ENCODE data around the gene F2RL1.
"Not testable (repeated sequence)": the region's sequence is repeated elsewhere in the genome, so short reads cannot be mapped to it uniquely, and the experiment has no call there.

F2RL1 gene

DNA sequence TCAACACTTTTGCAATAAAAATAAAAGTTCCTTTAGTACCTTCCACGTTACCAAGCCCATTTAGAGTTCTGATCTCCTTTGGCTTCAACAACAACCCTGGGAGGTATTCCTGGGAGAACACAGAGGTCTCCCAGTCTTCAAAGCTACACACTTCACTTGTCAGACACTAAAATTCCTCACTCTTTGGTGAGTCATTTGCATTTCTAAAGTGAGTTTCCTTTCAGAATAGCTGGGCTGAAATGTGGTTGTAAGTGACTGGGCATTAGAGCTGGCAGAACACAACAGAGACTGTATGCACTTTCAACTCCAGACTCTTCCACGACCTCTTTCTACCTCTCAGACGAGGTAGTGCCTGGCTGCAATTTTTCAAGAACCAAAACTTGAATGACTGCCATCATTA, 11.5 kb upstream of the F2RL1 start:
- no peak for FAIRE-seq

DNA sequence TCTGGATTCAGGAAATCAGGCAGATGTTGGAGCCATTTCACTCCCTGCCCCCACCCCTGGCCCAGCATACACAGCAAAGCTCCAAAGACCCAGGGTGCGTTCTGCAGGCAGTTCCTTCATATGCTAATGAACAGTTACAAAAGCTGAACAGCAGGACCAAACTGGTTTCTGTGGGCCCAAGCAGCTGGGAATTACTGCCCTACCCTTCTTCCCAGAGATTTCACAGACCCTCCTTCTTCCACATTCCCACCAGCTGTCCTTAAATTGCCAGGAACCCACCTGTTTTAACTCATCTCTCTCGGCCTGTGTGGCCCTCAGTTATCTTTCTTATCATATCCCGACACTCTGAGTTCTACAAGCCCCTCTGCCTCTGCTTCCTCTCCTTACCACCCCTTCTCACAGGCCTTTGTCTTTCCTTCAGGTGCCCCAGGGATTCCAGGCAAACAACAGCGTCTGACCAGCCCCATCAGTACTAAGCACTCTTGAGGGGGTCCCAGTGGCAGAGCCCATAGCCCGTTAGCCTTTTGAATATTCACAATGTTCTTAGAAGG, 10.6 kb upstream of the F2RL1 start:
- no peak for FAIRE-seq

DNA sequence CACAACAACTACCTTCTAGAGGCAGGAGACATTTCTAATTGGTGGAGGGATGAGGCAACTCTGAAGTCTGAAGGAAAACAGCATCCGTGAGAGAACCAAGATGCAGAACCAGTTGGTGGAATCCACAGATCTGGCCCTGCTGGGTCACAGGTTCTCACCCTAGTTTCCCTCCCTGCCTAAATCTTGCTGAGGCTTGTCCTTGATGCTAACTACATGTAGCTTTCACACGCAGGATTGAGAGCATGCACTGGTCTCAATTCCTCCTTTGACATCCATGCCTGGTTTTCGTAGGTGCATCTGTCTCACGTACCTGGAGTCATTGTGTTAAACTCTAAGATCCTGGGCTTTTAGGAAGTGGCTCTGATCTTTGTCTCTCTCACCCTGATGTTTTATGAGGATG, 9.7 kb upstream of the F2RL1 start:
- FAIRE-seq = no peak

GRCh38 chr5:76810236-76810635, 8.6 kb upstream of the F2RL1 start:
- FAIRE-seq = no peak

- FAIRE-seq = no peak
Measured at GRCh38 chr5:76811214-76811613, 7.6 kb upstream of the F2RL1 start.

- FAIRE-seq = not testable (repeated sequence)
Measured at GRCh38 chr5:76812209-76812608, 6.6 kb upstream of the F2RL1 start.

DNA sequence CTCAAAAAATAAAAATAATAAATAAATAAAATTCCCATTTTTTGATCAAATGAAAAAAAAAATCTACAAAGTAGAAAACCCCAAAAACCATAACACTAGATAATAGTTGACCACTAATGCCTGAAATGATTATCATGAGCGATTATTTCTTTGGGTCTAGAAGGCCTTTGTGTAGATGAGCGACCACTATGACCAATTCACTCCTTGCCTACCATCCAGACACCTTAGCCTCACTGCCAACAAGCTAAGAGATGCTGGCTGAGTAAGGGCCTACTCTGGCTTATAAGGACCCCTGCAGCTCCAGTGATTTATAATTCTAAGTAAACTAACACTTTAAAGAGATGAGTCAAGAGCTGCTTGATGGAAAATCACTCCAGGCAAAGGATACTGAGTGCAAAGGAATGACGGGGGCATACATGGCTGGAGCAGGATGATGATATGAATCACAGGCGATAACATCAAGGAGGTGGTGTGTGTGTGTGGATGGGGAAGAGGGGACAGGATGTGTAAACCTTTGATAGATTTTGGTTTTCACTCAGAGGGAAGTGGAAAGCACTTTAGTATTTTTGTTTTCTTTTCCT, 4.8 kb upstream of the F2RL1 start:
- FAIRE-seq = no peak

DNA sequence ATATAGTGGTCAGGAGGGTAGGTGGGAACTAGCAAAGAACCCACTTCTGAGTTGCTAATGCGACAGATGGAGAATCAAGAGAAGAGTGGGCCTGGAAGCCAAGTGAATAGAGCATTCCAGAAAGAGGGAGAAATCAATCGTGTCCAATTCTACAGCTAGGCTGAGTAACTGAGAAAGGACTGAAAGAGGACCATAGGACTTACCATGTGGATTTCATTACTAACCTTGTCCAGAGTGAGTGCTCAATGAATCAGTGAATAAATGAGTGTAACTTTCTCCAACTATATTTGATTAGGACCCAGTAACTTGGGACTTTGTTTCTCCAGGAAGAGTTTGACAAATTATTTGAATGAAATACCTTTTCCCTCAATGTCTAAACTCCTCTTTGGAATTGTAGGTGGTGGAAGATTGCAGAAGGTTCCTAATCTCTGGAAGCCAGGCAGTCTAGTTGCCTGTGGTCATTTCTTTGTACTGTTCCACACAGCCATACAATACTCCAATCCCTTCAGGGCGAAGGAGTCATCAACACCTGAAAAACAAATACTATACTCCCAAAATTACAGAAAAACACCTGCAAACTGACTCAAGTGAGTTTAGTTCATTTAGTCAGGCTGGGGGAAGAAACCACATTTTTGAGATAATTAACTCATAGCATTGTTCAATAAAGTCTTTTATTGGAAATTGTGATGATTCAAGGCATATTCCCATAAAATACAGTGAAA, 2.6 kb upstream of the F2RL1 start:
- FAIRE-seq = no peak

- FAIRE-seq = no peak
Measured at GRCh38 chr5:76819851-76820525, 1.2 kb downstream of the F2RL1 start.

DNA sequence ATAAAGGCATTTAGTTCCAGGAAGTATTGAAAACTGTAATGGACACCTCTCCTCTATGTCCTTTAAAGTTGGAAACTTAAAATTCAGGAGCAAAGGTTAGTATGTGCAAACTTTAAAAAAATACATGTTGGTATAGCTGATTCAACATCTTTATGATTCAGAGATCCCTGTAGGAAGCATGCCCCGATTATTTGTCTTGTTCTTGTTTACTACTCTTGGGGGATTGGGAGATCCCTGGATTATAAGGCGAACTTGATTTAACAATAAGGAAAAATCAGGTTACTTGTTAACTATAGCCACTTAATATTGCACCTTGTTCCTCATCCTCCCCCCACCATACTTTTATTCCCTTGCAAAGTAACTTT, 1.7 kb downstream of the F2RL1 start:
- FAIRE-seq = no peak

GRCh38 chr5:76821136-76821535, 2.3 kb downstream of the F2RL1 start:
- no peak for FAIRE-seq

DNA sequence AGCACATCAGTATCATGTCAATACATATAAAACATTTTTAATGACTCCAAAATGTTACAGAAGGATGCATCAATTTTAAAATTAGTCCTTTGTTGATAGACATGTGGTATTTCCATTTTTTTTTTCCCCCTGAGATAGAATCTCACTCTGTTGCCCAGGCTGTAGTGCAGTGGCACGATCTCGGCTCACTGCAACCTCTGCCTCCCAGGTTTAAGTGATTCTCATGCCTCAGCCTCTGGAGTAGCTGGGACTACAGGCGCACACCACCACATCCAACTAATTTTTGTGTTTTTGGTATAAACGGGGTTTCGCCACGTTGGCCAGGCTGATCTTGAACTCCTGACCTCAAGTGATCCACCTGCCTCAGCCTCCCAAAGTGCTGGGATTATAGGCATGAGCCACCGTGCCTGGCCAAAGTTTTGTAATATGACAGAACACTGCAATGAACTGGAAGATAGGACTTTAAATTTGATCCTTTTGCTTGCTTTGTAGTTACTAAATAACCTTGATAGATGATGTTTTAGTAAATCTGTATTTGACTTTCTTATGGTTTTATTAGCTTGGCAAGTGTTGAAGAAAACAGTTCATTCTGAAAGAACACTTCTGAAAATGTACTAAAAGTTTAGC, 3.4 kb downstream of the F2RL1 start:
- not testable (repeated sequence) for FAIRE-seq

GRCh38 chr5:76826416-76826815, 7.6 kb downstream of the F2RL1 start:
- FAIRE-seq = not testable (repeated sequence)

DNA sequence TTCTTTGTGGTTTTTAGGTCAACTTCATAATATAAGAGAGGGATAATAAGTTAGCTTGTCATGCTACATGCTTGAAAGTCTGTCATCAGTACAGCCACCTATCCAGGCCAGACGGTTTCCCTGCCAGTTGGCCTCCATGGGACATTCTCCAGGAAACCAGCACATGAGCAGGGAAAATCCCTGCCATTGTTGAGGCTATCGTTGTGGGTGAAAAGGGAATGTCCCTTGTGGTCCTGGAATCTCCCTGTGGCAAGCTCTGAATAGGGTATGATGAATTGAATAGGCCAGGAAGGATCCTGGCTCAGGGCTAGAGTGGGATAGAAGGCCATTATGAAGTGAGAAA, 12.3 kb downstream of the F2RL1 start:
- no peak for FAIRE-seq

DNA sequence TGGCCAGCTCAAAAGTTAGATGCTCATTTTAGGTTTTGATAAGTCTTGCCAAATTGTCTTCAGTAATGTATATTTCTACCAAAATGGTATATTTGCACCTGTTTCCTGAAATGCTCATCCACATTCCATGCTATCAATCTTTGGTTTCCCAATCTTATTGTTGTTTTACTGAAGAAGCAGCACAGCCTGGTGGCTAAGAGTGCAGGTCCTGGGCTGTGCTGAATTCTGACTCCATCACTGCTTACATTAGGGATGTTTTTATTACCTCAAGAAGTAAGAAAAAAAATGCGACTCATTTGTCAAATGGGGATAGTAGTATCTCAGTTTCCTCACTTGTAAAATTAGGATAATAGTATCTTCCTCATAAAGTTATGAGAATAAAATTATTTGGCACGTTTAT, 17.4 kb downstream of the F2RL1 start:
- no peak for FAIRE-seq

DNA sequence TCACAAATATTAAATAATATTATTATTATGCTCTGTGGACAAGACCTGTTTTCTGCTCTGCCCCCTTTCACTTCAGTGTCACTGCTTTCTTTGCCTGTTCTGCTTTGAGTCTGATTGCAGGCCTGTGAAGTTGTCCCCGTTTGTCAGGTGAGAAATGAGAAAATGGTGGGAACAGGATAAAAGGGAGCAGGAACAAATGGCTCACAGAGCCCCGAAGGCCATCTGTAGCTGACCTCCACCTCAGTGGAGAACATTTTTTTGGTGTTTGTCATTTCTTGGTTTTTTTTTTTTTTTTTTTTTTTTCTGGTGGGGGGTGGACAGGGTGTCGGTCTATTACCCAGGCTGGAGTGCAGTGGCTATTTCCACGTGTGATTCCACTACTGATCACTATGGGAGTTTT, 17.8 kb downstream of the F2RL1 start:
- no peak for FAIRE-seq

DNA sequence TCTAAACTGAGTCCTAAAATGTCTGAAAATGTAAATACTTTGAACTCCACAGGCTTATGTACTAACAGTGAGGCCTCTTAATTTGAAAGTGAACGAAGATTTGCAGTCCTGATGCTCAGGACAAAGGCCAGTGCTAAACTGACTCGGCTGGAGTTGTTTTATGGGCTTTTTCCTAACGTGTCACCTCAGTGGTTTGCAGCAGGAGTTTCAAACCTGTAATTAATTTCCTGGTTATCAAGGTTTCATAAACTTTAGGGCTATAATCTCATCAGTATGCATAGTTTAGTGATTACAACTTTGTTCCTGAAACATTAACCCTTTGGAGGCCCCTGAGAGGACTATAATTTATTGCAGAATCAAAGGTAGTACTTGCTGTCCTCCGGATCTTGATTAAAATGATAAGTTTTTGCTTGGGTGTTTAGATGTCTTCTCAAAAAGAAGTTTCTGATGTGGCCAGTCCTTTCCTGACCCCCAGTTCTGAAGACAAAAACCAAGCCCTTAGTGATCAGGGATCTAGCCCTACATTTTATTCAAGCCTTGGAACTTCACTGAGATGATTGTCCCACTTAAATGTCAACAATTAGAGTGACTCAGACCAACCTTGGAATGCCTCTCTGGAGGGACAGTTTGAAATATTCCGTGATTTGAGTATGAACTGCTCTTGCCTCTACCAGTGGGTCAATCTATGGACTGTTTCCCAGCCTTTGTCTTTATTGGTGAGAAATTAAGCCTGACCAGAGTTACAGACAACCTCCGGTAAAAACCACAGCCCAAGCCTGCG, 19.8 kb downstream of the F2RL1 start:
- no peak for FAIRE-seq

- no peak for FAIRE-seq
Measured at GRCh38 chr5:76841361-76841760, 22.5 kb downstream of the F2RL1 start.

DNA sequence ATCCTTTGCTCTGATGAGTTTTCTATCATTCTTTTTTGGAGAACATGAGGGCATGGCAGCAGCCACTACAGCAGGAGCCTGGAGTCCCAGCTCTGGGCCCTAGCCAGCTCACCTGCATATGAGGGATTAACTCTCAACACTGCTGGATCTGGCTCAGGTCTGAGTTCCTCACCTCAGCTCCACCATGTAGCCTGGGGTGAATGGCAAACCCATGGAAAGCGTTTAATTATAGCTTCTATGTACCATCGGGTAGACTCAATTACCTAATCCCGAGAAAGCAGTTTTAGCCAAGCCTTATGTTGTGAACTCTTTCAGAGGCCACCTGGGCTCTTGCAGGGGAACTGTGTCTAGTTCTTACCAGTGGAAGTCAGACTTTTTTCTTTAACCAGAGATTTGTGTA, 27.1 kb downstream of the F2RL1 start:
- FAIRE-seq = no peak

- no peak for FAIRE-seq
Measured at GRCh38 chr5:76849419-76850291, 30.8 kb downstream of the F2RL1 start, which contains the start of gene S100Z. TSS of gene S100Z (plus strand) at chr5:76850014. CDS start at chr5:76875360, 25,346 bp downstream.

DNA sequence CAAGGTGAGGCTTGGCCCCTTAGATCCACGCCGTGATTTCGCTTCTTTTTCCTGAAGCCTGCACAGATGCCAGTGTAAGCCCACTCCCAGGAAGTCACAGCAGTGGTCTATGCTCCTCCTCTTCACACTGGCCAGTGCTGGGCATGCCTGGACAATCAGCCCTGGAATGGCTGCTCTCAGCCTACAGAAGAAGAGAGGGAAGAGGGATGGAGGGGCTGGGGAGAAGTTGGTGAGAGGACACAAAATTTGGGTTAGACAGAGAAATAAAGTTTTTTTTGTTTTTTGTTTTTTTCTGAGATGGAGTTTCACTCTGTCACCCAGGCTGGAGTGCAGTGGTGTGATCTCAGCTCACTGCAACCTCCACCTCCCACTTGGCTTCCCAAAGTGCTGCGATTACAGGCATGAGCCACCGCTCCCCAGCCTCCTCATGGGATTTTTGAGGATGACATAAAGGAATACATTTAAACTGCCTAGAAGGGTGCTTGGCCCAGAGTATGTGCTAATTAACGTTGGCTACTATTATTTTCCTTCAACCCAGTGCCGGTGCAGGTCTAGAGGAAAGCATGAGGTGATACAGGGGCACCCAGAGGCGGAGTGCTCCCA, 31.8 kb downstream of the F2RL1 start:
- no peak for FAIRE-seq

Data from endometrium (tissue), 2 donors.